Measurements from ENCODE around the gene LRBA.

The LRBA gene

GRCh38 chr4:150314031-150314430, 701.1 kb downstream of the LRBA start:
- no peaks in the 10 kb centered on the region for H3K27me3 ChIP-seq (ENCODE audit: insufficient read depth, low read length, poor library complexity)
- H3K9ac ChIP-seq (ENCODE audit: low read depth, low read length), result no peak overlapping the region
- no peak overlapping the region for H2AFZ ChIP-seq (ENCODE audit: low read depth, low read length)
- TF ChIP-seq CTCF (IDR thresholded peaks at IDR 0.05; ENCODE audit: borderline replicate concordance, extremely low read depth, low read length, poor library complexity, severe bottlenecking) (no peak), EZH2 (IDR thresholded peaks at IDR 0.05; ENCODE audit: borderline replicate concordance, low read depth, low read length, severe bottlenecking) (no peak)
- H3K4me1 ChIP-seq (ENCODE audit: insufficient read depth, low read length), result no peaks in the 10 kb centered on the region
- H3K79me2 ChIP-seq (ENCODE audit: insufficient read depth, low read length), result no peaks in the 10 kb centered on the region
- H3K9me3 ChIP-seq (ENCODE audit: insufficient read depth, low read length, severe bottlenecking), result no peaks in the 10 kb centered on the region
- ATAC-seq (ENCODE audit: insufficient read depth, low read depth), result no peak
- H3K27ac ChIP-seq (ENCODE audit: low read length), result no peak overlapping the region
- H3K36me3 ChIP-seq (ENCODE audit: insufficient read depth, low read length), result no peaks in the 10 kb centered on the region; the same call in 1 of the 2 replicates
- no peak overlapping the region for H3K4me3 ChIP-seq (ENCODE audit: low read depth in 1 of 2, low read length in 2 of 2)
- H3K4me2 ChIP-seq (ENCODE audit: insufficient read depth, low read length), result no peak overlapping the region
- no peak for DNase-seq
- H4K20me1 ChIP-seq (ENCODE audit: insufficient read depth, low read length), result no peaks in the 10 kb centered on the region

DNA sequence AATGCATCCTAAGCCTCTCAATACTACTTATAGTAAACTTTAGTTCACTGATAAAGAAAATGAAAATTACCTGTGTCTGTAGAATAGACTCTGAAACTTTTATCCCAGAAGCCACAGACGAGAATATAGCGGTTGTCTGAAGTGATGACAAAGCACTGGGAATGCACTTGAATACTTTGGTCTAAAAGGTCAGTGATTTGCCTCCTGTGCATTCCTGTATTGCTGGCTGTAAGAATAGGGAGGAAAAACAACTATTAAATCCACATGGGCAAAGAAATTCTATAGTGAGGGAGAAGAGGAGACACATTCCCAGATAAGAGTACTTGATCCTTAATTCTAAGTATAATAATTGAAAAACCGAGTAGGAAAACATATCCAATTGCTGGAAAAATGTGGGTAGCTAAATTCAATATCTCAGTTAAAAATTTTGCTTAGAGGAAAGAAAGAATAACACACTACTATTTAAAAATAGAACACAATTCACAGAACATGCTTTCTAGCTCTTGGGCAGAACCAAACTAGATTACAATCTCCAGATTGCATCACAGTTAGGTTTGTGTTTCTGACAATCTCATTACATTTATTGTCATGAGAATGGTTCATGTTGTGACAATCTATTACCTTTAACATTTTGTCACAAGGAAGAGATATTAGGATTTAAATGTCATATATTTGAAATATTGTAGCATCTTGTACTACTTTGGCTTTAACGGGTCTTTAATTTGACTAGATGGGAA, 704.8 kb downstream of the LRBA start:
- no peaks in the 10 kb centered on the region for H3K9me3 ChIP-seq (ENCODE audit: insufficient read depth, low read length, severe bottlenecking)
- H2AFZ ChIP-seq (ENCODE audit: low read depth, low read length), result no peak overlapping the region
- no peaks in the 10 kb centered on the region for H4K20me1 ChIP-seq (ENCODE audit: insufficient read depth, low read length)
- no peaks in the 10 kb centered on the region for H3K4me1 ChIP-seq (ENCODE audit: insufficient read depth, low read length)
- ATAC-seq (ENCODE audit: insufficient read depth, low read depth), result no peak
- no peak overlapping the region for H3K4me2 ChIP-seq (ENCODE audit: insufficient read depth, low read length)
- no peak for TF ChIP-seq EZH2 (IDR thresholded peaks at IDR 0.05; ENCODE audit: borderline replicate concordance, low read depth, low read length, severe bottlenecking)
- TF ChIP-seq CTCF (IDR thresholded peaks at IDR 0.05; ENCODE audit: borderline replicate concordance, extremely low read depth, low read length, poor library complexity, severe bottlenecking), result no peak
- no peak for DNase-seq
- H3K27me3 ChIP-seq (ENCODE audit: insufficient read depth, low read length, poor library complexity), result no peaks in the 10 kb centered on the region
- no peak overlapping the region for H3K9ac ChIP-seq (ENCODE audit: low read depth, low read length)
- no peaks in the 10 kb centered on the region; the same call in 1 of the 2 replicates for H3K36me3 ChIP-seq (ENCODE audit: insufficient read depth, low read length)
- H3K79me2 ChIP-seq (ENCODE audit: insufficient read depth, low read length), result no peaks in the 10 kb centered on the region
- no peak overlapping the region for H3K4me3 ChIP-seq (ENCODE audit: low read depth in 1 of 2, low read length in 2 of 2)
- H3K27ac ChIP-seq (ENCODE audit: low read length), result no peak overlapping the region

DNA sequence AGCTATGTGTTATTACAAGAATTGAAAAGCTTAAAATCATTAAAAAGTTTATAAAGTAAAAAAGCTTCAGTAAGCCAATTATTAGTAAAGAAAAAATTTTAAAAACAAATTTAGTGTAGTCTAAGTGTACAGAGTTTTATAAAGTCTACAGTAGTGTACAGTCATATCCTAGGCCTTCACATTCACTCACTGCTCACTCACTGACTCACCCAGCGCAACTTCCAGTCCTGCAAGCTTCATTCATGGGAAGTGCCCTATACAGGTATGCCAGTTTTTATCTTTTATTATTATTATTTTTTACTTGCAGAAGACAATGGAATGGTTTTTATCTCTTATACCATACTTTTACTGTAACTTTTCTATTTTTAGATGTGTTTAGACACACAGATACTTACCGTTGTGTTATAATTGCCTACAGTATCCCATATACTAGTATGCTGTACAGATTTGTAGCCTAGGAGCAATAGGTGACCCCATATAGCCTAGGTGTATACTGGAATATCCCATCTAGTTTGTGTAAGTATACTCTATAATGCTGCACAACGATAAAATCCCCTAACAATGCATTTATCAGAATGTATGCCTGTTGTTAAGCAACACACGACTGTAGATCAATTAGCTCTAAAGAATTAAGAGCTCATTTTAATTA, 706.1 kb downstream of the LRBA start:
- ATAC-seq (ENCODE audit: insufficient read depth, low read depth), result no peak
- H3K4me3 ChIP-seq (ENCODE audit: low read depth in 1 of 2, low read length in 2 of 2), result no peak overlapping the region
- no peaks in the 10 kb centered on the region; the same call in 1 of the 2 replicates for H3K36me3 ChIP-seq (ENCODE audit: insufficient read depth, low read length)
- H4K20me1 ChIP-seq (ENCODE audit: insufficient read depth, low read length), result no peaks in the 10 kb centered on the region
- TF ChIP-seq EZH2 (IDR thresholded peaks at IDR 0.05; ENCODE audit: borderline replicate concordance, low read depth, low read length, severe bottlenecking) (no peak), CTCF (IDR thresholded peaks at IDR 0.05; ENCODE audit: borderline replicate concordance, extremely low read depth, low read length, poor library complexity, severe bottlenecking) (no peak)
- H3K4me1 ChIP-seq (ENCODE audit: insufficient read depth, low read length), result no peaks in the 10 kb centered on the region
- H2AFZ ChIP-seq (ENCODE audit: low read depth, low read length), result no peak overlapping the region
- DNase-seq, result no peak
- H3K27me3 ChIP-seq (ENCODE audit: insufficient read depth, low read length, poor library complexity), result no peaks in the 10 kb centered on the region
- no peaks in the 10 kb centered on the region for H3K9me3 ChIP-seq (ENCODE audit: insufficient read depth, low read length, severe bottlenecking)
- H3K79me2 ChIP-seq (ENCODE audit: insufficient read depth, low read length), result no peaks in the 10 kb centered on the region
- H3K4me2 ChIP-seq (ENCODE audit: insufficient read depth, low read length), result no peak overlapping the region
- H3K27ac ChIP-seq (ENCODE audit: low read length), result no peak overlapping the region
- H3K9ac ChIP-seq (ENCODE audit: low read depth, low read length), result no peak overlapping the region
